Measurements from ENCODE around the gene CD300LD.
A peak's percentile ranks its signal among the peaks of the same experiment; 100 is the strongest.

CD300LD gene

GRCh38 chr17:74571621-74572270 lies 20.3 kb downstream of the CD300LD start:
- no peak for TF ChIP-seq CTCF (conservative IDR thresholded peaks at IDR 0.05)
- H3K27ac ChIP-seq: no peak overlapping the region

- no peak for TF ChIP-seq CTCF (conservative IDR thresholded peaks at IDR 0.05)
- no peak overlapping the region for H3K27ac ChIP-seq
Observed at GRCh38 chr17:74569020-74570003, 22.8 kb downstream of the CD300LD start.

GRCh38 chr17:74568106-74568873 lies 23.8 kb downstream of the CD300LD start:
- no peak for TF ChIP-seq CTCF (conservative IDR thresholded peaks at IDR 0.05)
- no peak overlapping the region for H3K27ac ChIP-seq

DNA sequence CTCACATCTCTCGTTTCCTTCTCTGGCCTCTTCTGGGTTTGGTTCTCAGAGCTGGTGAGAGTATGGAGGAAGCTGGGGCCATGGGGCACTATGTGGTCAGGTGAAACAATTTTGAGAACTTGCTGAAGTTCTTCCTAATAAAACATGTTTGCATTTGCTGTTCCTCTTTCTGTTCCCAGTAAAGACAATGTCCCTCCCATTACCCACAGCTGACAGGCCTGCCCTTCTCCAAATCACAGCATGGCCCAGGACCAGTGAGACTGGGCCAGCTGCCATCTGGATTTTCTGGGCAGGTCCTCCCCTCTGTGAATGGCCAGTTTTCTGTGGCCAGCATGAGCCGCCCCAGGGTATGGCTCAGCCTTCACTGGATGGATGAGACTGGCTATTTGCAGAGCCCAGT lies 24.7 kb downstream of the CD300LD start, which contains the start of gene CD300H:
TSS of gene CD300H (minus strand) at position 113 of the 400 bp plus-strand sequence.
- no peak within 1 kb of the TSS for H3K27ac ChIP-seq
- TF ChIP-seq CTCF (conservative IDR thresholded peaks at IDR 0.05): no peak

DNA sequence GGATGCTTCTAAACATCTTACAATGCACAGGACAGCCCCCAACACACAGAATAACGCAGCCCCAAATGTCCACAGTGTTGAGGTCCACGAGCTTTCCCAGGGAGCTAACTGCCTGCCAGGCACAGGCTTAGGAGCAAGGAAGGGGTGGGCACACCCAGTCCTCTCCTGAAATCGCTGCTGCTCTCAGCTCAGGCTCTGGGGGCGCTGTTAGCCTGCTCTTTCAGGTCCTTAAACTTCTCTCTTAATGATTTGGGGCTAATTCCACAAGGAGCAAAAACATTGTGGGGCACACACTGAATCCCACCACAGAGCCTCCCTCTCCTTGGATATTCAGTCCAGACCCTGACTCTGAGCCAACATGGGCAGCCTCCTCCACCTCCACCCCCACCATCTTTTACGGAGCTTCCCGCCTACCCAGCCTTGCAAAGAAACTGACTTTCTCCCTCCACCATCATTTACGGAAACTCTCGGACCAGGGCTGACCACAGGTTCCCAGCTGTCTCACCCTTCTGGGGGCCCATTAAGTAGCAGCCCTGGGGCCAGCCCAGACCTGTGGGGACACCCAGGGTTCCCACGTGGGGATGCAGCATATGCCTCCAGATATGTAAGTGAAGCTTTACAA lies 25.8 kb downstream of the CD300LD start:
- no peak overlapping the region for H3K27ac ChIP-seq
- TF ChIP-seq CTCF (conservative IDR thresholded peaks at IDR 0.05): peak; percentile 69

DNA sequence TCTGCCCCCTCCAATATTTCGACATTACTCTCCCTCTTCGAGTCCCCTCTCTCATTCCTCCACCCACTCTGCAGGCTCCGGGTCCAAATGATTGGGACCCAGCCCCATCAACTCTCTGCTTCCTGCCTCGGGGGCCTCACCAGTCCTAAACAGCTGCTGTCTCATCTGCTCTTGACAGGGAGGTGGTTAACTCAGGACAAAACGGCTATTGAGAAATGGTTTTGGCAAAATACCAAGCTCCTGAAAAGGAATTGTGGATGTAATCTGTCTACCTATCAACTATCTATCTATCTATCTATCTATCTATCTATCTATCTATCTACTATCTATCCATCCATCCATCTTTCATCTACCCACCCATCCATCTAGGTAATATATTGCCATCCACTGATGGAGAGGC lies 27.0 kb downstream of the CD300LD start:
- no peak for TF ChIP-seq CTCF (conservative IDR thresholded peaks at IDR 0.05)
- no peak overlapping the region for H3K27ac ChIP-seq
